Effector memory CD8-positive, alpha-beta T cell (primary cell): ENCODE results near the gene AJAP1.

Experiments used
- ATAC-seq: fragments of 150-1000 bp; cut with Tn5 transposase; replicated peaks from 2 replicates; pipeline ENCODE4 v1.10.0; 2021; ENCODE audit warnings: mild to moderate bottlenecking, moderate library complexity
- DNase-seq, 3 experiments: peaks; one replicate each; pipeline ENCODE4 v3.0.0; 2021
- H3K27ac Mint-ChIP-seq, 2 donors: one replicate each; pipeline ENCODE4 v1.8.0; 2022; ENCODE audit warnings: mild to moderate bottlenecking in 2 of 2, mixed read lengths in 2 of 2, moderate library complexity in 2 of 2
- H3K27me3 Mint-ChIP-seq, 2 donors: one replicate each; pipeline ENCODE4 v1.8.0; 2022; ENCODE audit warnings: mixed read lengths in 2 of 2
- H3K36me3 Mint-ChIP-seq: one replicate; pipeline ENCODE4 v1.8.0; 2022; ENCODE audit warnings: mild to moderate bottlenecking, moderate library complexity, mixed read lengths; ENCODE audit not compliant: insufficient read depth
- H3K4me1 Mint-ChIP-seq, 2 donors: one replicate each; pipeline ENCODE4 v1.8.0; 2022; ENCODE audit warnings: low read depth in 2 of 2, mixed read lengths in 2 of 2
- H3K4me3 Mint-ChIP-seq, 2 donors: one replicate each; pipeline ENCODE4 v1.8.0; 2022; ENCODE audit warnings: mild to moderate bottlenecking in 2 of 2, mixed read lengths in 2 of 2, moderate library complexity in 2 of 2
- H3K9me3 Mint-ChIP-seq, 2 donors: one replicate each; pipeline ENCODE4 v1.8.0; 2022; ENCODE audit warnings: mixed read lengths in 2 of 2

Gene AJAP1

DNA sequence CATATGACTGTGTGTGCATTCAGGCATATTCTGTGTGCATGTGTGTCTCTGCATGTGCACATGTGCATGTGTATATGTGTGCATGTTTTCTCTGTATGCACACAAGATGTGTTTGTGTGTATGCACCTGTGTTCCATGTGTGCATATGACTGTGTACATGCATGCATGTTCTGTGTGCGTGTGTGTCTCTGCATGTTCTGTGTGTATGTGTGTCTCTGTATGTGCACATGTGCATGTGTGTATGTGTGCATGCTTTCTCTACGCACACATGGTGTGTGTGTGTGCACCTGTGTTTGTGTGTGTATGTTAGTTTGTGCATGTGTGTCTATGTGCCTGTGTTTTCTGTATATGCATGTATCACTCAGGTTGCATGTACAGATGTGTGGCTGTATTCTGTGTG is 42.3 kb downstream of the AJAP1 start:
- Mint-ChIP-seq H3K4me3 (no peak overlapping the region), H3K36me3 (no peaks in the 10 kb centered on the region), H3K9me3 (no peaks in the 10 kb centered on the region), H3K27ac (no peak overlapping the region), H3K4me1 (peaks cover 0 to 3% of the 10 kb centered on the region in 2 donors), H3K27me3 (peaks cover 11 to 22% of the 10 kb centered on the region in 2 donors)
- DNase-seq, result no peak
- no peak for ATAC-seq

DNA sequence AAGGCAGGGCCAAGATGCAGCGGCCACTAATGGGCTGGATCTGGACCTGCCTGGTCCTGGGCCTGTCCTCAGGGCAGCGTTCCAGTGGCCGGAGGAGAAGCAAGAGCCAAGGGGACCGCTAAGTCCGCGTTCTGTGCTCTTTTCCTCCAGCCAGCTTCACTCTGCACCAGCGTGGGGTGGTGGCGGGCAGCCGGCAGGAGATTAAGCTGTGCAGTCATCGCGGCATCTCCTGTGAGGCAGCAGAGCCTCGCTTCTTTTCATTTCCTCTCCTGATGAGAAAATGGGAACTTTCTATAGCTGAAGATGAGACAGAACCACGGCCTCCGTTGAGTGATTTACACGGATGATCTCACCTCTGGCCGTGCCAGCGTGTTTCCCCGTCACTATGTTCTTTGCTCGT is 43.4 kb downstream of the AJAP1 start:
- Mint-ChIP-seq H3K4me1 (peaks cover 0 to 3% of the 10 kb centered on the region in 2 donors), H3K4me3 (no peak overlapping the region), H3K36me3 (no peaks in the 10 kb centered on the region), H3K27ac (no peak overlapping the region), H3K9me3 (no peaks in the 10 kb centered on the region), H3K27me3 (peaks cover 11 to 28% of the 10 kb centered on the region in 2 donors)
- DNase-seq (no peak), ATAC-seq (no peak)

DNA sequence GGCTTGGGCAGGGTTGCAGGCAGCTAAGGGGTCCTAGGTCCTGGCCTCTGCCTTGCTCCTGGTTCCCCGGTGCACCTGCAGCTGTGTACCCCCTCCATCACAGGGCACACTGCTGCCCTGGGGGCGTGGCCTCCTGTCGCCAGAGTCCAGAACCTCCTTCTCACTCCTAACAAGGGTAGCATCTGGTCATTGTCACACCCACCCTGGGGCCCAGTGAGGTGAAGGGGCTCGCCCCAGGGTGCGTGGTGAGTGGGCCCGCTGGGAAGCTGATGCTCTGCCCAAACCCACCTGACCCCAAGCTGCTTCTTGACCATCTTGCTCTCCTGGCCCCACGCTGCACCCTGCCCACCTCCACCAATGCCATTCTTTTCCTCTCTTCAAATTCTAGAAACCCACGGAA is 44.5 kb downstream of the AJAP1 start:
- no peak overlapping the region for H3K27ac Mint-ChIP-seq
- ATAC-seq (no peak), DNase-seq (no peak)
- H3K4me3 Mint-ChIP-seq, result no peak overlapping the region
- peaks cover 11 to 28% of the 10 kb centered on the region in 2 donors for H3K27me3 Mint-ChIP-seq
- H3K36me3 Mint-ChIP-seq, result no peaks in the 10 kb centered on the region
- H3K4me1 Mint-ChIP-seq, result peaks cover 0 to 3% of the 10 kb centered on the region in 2 donors
- no peaks in the 10 kb centered on the region for H3K9me3 Mint-ChIP-seq

DNA sequence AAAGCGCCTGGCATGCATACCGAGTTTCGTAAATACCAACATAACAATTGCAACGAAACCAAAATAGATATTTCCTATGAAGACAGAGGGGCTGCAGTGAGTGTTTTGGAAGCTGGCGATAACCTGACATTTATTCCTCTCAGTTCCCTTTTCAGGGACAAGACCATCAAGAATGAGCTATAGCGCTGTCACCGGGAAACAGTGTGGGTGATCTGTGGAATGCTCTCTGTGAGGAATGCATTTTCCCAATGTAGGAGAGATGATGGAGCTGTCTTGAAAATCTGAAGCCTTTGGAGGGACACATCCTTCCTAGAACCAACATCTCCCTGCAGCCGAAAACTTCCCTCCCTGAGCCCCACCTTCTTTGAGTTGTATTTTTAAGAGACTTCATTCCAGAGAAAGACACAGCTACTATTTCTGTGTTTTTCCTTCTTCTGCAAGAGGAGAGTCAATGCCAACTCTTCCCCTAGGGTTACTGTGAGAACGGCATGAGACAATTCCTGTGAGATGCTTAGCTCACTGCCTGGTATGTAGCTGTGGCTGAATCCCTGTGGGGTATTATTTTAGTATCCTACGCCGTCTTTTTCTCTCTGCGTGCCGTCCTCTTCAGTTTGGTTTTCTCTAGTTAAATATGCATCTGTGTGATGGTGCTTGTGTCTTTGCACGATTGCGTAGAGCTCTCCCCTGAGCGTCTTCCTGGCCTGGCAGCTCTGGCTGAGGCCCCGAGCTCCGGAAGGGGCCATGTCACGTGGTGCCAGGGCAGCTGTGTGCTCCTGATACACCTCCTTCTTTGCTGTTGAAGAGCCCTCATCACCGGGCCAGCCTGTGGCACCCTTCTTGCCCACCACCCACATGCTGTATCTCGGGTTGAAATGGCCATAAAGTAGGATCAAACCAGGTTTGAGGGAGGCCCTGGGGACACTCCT is 45.2 kb downstream of the AJAP1 start:
- peaks cover 6 to 28% of the 10 kb centered on the region in 2 donors for H3K27me3 Mint-ChIP-seq
- no peaks in the 10 kb centered on the region for H3K9me3 Mint-ChIP-seq
- H3K27ac Mint-ChIP-seq, result no peak overlapping the region
- H3K4me3 Mint-ChIP-seq, result no peak overlapping the region
- no peak for DNase-seq
- ATAC-seq, result no peak
- H3K36me3 Mint-ChIP-seq, result no peaks in the 10 kb centered on the region
- H3K4me1 Mint-ChIP-seq, result no peaks in the 10 kb centered on the region

DNA sequence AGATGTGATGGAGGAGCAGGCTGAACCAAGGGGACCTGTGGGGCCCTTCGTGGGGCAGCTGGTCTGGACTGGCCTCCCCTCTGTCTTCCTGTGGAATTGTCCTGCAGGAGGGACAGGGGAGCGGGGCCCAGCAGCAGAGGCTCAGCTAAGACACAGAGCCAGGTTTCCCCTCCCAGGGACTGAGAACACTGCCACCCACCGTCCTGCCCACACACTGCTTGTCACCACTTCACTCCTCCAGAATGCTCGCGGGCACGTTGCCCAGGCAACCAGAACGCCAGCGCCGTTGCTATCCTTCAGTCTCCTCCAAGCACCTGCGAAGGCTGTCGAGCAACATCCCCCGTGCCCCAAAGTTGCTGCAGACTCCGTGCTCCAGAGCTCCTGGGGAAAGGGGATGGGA is 46.4 kb downstream of the AJAP1 start:
- no peak overlapping the region for H3K27ac Mint-ChIP-seq
- no peaks in the 10 kb centered on the region for H3K9me3 Mint-ChIP-seq
- H3K4me3 Mint-ChIP-seq, result no peak overlapping the region
- DNase-seq (no peak), ATAC-seq (no peak)
- peaks cover 0 to 28% of the 10 kb centered on the region in 2 donors for H3K27me3 Mint-ChIP-seq
- no peaks in the 10 kb centered on the region for H3K4me1 Mint-ChIP-seq
- H3K36me3 Mint-ChIP-seq, result no peaks in the 10 kb centered on the region

DNA sequence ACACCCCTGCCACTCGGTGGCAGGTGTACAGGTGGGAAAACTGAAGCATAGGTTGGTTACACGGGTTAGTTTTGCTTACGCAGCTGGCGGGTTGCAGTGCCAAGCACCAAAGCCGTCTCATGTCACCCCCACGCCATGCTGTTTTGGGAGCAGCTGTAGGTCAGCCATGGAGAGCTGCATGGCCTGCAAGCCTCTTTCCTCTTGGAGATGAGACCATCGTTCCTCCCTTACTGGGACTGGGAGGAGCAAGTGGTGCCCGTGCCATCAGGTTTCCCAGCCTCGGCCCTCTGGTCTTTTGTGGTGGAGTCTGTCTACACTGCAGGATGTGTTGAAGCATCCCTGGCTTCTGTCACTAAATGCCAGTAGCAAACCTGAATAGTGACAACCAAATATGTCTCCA is 46.9 kb downstream of the AJAP1 start:
- Mint-ChIP-seq H3K27me3 (peaks cover 0 to 29% of the 10 kb centered on the region in 2 donors), H3K9me3 (no peaks in the 10 kb centered on the region), H3K36me3 (no peaks in the 10 kb centered on the region), H3K4me3 (no peak overlapping the region), H3K27ac (no peak overlapping the region), H3K4me1 (no peaks in the 10 kb centered on the region)
- DNase-seq (no peak), ATAC-seq (no peak)

DNA sequence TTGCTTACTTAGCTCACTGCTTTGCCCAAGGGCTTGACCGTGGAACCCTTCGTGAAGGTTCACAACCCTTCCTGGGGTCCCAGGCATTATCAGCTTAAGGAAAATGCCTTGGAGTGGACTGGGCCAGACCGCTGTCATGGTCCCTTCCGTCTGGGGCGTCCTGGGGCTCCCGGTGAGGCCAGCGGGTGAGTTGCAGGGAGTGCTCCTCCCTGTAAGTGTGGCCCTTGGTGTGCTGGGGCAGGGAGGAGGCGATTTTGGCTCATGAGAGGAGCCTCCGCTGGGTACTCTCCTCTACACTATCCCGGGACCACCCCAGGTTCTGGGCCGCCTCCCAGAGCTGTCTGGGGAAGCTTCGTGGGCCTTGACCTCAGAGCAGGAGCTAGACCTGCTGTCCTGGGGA is 48.1 kb downstream of the AJAP1 start:
- no peaks in the 10 kb centered on the region for H3K4me1 Mint-ChIP-seq
- DNase-seq (no peak), ATAC-seq (no peak)
- peaks cover 7 to 40% of the 10 kb centered on the region in 2 donors for H3K27me3 Mint-ChIP-seq
- H3K4me3 Mint-ChIP-seq, result no peak overlapping the region
- H3K9me3 Mint-ChIP-seq, result no peaks in the 10 kb centered on the region
- no peak overlapping the region for H3K27ac Mint-ChIP-seq
- H3K36me3 Mint-ChIP-seq, result no peaks in the 10 kb centered on the region

DNA sequence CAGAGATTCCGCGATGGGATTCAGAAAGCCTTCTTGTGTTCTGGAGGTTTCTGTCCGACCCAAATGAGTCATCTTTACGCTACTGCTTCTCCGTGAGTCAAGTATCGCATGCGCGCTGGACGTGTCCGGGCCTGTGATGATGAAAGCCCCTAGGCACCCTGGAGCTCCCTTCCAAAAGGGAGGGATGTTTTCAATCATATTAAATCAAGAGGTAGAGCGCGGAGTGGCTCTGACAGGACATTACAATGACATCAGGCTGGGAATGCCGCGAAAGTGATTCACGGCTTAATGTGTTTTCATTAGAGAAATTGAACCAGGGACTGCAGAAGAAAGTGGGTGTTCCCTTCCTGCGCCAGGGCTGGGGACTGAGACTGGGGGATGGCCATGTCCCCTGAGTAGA is 48.5 kb downstream of the AJAP1 start:
- peaks cover 10 to 45% of the 10 kb centered on the region in 2 donors for H3K27me3 Mint-ChIP-seq
- no peak overlapping the region for H3K27ac Mint-ChIP-seq
- no peak overlapping the region for H3K4me3 Mint-ChIP-seq
- no peaks in the 10 kb centered on the region for H3K4me1 Mint-ChIP-seq
- ATAC-seq (no peak), DNase-seq (no peak)
- H3K9me3 Mint-ChIP-seq, result no peaks in the 10 kb centered on the region
- no peaks in the 10 kb centered on the region for H3K36me3 Mint-ChIP-seq

DNA sequence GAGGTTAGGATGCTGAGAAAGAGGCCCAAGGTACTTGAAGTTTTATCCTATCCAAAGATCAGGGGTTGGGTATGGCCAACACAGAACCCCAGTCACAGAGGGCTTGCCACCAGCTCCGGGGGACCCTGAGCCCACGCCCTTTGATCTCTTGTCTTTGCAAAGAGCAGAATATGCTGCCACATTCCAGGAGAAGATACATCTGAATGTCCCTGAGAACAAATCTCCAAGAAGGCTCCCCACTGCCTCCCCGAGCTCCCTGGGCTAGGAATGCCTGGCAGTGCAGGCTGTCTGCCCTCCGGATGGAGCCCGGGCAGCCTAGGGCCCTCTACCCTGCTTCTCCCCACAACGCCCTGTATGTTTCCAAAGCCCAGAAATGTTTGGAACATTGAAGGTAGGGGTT is 49.2 kb downstream of the AJAP1 start:
- Mint-ChIP-seq H3K4me3 (no peak overlapping the region), H3K4me1 (no peaks in the 10 kb centered on the region), H3K27me3 (peaks cover 10 to 46% of the 10 kb centered on the region in 2 donors), H3K9me3 (no peaks in the 10 kb centered on the region), H3K27ac (no peak overlapping the region), H3K36me3 (no peaks in the 10 kb centered on the region)
- no peak for ATAC-seq
- DNase-seq, result no peak

DNA sequence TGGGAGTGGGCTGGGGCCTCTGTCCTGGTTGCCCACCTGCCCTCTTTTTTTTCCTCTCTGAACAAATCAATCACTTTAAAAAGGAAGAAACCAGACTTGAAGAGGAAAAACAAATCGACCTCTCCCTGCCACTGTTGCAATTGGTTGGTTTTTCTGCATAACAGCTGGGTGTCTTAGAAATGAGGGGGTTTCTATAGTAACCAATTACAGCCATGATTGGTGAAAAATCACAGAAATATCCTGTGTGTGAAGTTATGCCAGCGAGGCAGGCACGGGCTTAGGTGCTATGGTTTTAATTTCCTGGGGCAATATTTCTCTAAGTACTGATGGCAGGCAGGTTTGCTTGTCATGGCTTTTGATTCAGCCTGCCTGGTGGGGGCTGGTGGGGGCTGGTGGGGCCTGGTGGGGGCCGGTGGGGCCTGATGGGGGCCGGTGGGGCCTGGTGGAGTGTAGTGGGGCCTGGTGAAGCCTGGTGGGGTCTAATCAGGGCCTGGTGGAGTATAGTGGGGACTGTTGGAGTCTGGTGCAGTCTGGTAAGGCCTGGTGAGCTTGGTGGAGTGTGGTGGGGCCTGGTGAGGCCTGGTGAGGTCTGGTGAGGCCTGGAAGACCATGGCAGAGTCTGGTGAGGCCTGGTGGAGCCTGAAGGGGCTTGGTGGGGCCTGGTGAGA is 54.6 kb downstream of the AJAP1 start:
- Mint-ChIP-seq H3K27ac (no peak overlapping the region), H3K9me3 (no peaks in the 10 kb centered on the region), H3K27me3 (peaks cover 25 to 40% of the 10 kb centered on the region in 2 donors), H3K36me3 (no peaks in the 10 kb centered on the region), H3K4me3 (no peak overlapping the region), H3K4me1 (peaks cover 0 to 3% of the 10 kb centered on the region in 2 donors)
- no peak for ATAC-seq
- no peak for DNase-seq

DNA sequence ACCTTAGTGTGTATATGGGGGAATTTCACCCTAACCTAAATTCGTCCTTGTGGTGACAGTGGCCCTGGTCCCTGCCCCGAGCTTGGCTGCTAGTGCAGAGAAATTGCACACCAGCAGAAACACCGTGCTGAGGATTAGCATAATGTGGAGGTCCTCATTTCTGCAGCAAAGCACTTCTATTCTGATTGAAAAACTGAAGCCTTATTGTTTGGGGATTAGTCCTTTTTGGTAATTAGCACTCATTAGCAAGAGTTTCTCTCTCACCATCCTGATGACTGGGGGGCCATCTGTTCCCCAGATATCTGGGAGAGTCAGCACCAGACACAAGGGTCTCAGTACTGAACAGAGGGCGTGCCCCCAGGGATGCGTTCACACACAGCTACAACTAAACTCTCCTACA is 55.2 kb downstream of the AJAP1 start:
- Mint-ChIP-seq H3K27me3 (peaks cover 25 to 40% of the 10 kb centered on the region in 2 donors), H3K4me1 (peaks cover 0 to 3% of the 10 kb centered on the region in 2 donors), H3K27ac (no peak overlapping the region), H3K36me3 (no peaks in the 10 kb centered on the region), H3K9me3 (no peaks in the 10 kb centered on the region), H3K4me3 (no peak overlapping the region)
- ATAC-seq, result no peak
- no peak for DNase-seq

DNA sequence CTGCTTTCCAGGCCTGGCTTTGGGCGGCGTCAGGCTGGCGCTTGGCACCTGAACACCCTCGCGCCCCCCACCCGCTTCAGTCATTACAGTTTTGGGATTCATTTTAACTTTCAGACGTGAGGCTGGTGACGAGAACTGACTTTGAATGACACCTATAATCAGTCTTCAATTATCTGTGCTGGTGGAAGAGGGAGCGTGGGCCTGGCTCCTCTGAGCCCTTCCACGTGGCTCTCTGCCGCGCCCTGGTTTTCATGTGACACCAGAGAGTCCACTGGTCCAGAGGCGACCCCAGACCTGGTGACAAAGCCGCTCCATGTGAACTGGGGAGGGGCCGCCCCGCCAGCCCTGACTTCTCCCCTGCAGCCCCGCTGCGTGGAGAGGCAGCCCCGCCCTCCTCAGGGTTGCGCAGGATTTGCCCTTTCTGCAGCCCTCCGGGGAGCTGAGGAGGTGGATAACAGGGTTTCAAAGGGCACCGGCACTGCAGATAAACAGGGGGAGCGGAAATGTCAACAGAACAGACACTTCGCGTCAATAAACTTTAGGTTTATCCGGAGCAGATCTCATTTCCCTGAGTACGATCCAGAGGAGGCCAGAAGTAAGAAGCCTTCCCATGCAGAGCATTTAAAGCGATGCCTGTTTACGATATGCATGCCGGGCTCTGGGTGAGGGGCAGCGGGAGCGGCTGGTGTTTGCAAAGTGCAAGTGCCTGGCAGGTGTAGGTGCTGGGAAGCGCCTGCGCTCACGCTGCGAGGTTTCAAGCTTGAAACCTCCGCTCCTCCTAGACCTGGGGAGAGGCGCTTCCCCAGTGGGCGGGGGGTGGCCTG is 56.4 kb downstream of the AJAP1 start:
- Mint-ChIP-seq H3K9me3 (peaks cover 0 to 1% of the 10 kb centered on the region in 2 donors), H3K36me3 (no peaks in the 10 kb centered on the region), H3K27me3 (peaks cover 25 to 40% of the 10 kb centered on the region in 2 donors), H3K4me3 (no peak overlapping the region), H3K27ac (no peak overlapping the region), H3K4me1 (peaks cover 0 to 3% of the 10 kb centered on the region in 2 donors)
- DNase-seq, result no peak
- ATAC-seq, result no peak
